Measurements from ENCODE around the gene SLC28A1.

The SLC28A1 gene, protein sequence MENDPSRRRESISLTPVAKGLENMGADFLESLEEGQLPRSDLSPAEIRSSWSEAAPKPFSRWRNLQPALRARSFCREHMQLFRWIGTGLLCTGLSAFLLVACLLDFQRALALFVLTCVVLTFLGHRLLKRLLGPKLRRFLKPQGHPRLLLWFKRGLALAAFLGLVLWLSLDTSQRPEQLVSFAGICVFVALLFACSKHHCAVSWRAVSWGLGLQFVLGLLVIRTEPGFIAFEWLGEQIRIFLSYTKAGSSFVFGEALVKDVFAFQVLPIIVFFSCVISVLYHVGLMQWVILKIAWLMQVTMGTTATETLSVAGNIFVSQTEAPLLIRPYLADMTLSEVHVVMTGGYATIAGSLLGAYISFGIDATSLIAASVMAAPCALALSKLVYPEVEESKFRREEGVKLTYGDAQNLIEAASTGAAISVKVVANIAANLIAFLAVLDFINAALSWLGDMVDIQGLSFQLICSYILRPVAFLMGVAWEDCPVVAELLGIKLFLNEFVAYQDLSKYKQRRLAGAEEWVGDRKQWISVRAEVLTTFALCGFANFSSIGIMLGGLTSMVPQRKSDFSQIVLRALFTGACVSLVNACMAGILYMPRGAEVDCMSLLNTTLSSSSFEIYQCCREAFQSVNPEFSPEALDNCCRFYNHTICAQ

DNA sequence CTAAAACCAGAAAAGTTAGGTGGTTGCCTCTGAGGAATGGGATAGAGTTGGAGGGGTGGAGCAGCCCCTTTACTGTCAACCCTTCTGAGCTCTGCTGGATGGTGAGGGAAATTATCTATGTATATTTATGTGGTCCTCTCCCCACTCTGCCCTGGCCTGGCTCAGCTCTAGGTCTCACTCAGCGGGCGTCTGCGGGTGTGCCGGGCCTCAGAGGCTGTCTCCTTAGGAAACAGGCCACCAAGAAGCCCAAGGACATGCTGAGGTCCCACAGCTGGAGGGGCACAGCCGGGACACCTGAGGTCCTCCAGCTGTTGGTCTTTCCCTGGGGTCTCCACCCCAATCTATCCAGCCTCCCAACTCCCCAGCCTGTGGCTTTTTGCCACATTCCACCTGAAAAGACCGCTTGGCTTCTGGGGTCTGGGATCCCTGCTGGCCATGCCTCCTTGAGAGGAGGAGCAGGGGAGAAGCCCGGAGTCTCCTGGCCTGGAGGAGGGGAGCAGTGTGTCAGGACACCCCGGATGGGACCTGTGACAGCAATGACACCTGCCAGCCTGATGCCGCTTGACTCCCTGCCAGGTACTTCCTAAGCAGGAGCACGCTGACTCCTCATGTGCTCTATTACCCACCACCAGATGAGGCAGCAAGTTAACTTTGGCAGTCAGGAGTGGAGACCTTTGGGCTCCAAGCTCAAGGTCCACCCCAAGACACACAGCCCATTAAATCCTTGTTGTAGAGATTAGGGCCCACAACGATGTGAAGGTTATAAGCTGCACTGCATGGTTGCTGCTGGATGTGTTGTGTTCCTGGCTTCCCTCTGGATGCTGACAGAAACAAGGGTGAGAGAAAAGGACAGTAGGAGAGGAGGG is at the start of gene SLC28A1:
SLC28A1 (plus strand) TSS at position 747 of the 866 bp plus-strand sequence. CDS start 3,099 bp downstream, outside the sequence.
- no peak for DNase-seq

DNA sequence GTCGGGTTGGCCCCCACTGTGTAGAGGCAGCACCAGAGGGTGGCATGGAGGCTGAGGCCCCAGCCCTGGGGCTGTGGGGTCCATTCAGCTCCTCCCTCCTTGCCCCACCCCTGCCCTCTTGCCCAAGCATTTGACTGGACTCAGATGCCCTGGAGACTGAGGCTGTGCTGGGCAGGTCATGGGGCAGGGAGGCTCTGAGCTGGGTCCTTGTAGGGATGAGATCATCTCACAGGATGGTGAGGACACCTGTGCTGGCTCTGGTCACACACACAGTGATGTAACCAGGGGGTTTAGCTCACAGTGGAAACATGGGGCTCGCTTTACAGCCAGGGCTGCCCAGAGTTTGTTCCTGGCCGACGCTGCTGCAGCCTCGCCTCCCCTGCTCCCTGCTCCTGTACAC is 49.5 kb upstream of the SLC28A1 start:
- DNase-seq: no peak

DNA sequence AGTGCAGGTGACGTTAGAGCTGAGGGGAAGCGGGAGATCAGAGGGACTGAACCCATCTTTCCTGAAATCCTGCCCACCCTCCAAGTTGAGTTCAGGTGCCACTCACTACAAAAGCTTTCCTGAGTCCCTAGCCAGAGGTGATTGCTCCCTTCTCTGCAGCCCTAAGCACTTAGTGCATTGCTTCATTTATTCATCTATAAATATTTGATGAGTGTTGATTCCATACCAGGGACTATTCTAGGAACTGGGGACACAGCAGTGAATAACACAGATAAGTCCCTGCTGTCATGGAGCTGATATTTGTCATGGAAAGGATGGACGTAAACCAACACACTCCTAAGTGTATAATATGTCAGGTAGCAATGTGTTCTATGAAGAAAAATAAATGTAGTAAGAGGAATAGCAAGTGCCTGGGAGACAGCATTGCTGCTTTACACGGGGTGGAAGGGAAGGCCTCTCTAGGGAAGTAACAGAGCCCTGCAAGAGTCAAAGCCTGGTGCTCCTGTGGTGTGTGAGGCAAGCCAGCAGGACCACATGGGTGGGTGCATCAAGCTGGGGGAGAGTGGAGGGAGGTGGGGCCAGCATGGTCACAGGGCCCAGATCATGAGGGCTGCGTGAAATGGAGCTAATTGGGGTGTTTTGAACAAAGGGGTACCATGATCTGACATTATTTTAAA is 48.7 kb upstream of the SLC28A1 start:
- no peak for DNase-seq

DNA sequence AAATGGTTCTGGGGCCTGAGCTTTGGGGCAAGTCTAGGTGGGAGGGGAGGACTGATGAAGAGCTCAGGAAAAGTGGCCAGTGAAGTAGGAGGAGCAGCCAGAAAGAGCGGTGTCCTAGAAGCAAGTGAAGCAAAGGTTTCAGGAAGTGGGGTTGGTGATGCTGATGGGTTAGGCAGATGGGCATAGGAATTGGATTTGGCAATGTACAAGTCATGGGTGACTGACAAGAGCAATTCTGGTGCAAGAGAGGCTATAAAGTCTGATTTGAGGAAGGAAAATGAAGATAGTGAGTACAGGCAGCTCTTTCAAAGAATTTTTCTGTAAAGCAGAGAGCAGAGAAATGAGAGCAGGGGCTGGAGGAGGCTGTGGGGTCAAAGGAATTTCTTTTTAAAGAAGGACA is 47.6 kb upstream of the SLC28A1 start:
- no peak for DNase-seq

DNA sequence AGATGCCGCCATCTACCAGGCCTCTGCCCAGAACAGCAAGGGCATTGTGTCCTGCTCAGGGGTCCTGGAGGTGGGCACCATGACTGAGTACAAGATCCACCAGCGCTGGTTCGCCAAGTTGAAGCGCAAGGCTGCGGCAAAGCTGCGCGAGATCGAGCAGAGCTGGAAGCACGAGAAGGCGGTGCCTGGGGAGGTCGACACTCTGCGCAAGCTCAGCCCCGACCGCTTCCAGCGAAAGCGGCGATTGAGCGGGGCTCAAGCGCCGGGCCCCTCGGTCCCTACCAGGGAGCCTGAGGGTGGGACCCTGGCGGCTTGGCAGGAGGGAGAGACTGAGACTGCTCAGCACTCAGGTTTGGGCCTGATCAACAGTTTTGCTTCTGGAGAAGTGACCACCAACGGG is 44.7 kb upstream of the SLC28A1 start:
- DNase-seq: no peak

DNA sequence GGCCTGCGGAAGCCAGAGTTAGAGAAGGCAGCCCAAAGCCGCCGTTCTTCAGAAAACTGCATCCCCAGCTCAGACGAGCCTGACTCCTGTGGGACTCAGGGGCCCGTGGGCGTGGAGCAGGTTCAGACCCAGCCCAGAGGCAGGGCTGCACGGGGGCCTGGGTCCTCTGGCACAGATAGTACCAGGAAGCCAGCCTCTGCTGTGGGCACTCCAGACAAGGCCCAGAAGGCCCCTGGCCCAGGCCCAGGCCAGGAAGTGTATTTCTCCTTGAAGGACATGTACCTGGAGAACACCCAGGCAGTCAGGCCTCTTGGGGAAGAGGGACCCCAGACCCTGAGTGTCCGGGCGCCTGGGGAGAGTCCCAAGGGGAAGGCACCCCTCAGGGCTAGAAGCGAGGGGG is 44.2 kb upstream of the SLC28A1 start:
- no peak for DNase-seq

DNA sequence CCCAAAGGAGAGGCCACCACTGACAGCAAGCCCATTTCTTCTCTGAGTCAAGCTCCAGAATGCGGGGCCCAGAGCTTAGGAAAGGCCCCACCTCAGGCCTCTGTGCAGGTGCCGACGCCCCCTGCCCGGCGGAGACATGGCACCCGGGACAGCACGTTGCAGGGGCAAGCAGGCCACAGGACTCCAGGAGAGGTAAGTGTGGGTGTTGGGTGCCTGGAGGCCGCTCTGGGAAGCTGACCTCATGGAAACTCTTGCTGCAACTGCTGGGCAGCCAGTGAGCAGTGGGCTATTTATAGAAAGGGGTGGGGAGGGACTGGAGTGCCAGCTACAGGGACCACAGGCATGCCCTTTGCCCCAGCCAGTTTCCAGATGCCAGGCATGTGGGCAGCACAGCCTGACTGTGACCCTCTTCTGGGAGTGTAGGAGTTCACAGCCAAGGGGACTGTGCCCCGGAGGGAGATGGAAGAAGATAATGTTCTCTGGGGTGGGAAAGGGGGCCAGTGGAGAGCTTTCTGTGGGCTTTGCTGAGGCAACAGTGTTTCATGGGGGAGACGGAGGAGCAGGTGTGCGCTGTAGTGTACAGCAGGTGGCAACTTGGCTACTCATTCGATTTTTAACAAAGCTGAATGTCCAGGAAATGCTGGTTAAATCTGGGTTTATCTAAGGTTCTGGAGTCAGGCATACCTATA is 43.6 kb upstream of the SLC28A1 start:
- DNase-seq: peak; percentile 14

DNA sequence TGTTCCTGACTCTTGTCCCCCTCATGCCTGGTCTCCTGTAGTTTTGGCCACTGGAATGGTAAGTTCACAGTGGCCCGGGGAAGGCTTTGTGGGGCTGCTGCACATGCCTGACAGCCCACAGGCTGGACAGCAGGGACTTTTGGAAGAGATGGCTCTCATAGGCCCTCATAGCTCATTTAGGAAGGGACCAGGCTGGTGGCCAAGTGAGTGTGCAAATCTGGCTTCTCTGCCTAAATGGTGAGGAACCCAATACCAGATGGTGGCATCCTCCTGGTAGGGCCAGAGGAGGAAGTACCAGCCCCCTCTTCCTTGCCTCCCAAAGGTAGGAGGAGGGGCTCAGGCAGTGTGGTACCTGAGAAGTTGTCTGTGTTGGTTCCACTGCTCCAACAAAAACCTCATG is 41.7 kb upstream of the SLC28A1 start:
- DNase-seq: no peak

DNA sequence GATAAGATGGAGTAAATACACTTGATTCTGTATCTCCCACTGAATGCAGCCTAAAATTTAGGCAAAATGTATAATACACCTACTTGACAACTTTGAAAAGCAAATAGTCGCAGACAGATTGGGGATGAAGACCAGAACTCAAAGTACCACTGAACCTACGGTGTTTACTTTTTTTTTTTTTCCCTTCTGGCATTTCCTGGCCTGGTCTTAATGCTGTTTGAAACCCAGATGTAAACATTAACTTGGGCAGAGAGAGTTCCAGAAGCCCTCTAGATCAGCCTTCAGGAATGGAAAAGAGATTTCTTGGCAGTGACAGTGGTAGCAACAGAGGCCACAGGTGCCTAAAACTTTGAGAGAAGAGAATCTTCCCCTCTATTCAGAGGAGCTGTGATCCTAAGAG is 39.5 kb upstream of the SLC28A1 start:
- DNase-seq: no peak

DNA sequence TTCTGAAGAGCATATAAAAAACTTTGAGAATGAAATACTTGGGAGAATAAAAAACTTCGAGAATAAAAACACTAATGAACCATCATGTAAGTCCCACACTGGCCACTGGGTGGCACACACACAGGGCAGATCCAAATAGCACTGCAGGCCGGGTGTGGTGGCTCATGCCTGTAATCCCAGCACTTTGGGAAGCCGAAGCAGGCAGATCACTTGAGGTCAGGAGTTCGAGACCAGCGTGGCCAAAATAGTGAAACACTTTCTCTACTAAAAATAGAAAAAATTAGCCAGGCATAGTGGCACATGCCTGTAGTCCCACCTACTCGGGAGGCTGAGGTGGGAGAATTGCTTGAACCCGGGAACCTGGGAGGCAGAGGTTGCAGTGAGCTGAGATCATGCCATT is 38.8 kb upstream of the SLC28A1 start:
- DNase-seq: peak; percentile 62

DNA sequence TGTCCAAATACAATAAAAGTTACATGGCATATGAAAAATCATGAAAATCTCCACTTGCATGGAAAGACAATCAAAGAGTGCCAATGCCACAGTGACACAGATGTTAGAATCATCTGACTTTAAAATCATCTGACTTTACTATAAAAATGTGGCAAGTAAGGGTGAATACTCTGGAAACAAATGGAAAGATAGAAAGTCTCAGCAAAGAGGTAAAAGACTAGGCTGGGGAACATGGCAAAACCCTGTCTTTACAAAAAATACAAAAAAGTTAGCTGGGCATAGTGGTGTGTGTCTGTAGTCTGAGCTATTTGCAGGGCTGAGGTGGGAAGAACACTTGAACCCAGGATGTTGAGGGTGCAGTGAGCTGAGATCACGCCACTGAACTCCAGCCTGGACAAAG is 38.2 kb upstream of the SLC28A1 start:
- DNase-seq: no peak

DNA sequence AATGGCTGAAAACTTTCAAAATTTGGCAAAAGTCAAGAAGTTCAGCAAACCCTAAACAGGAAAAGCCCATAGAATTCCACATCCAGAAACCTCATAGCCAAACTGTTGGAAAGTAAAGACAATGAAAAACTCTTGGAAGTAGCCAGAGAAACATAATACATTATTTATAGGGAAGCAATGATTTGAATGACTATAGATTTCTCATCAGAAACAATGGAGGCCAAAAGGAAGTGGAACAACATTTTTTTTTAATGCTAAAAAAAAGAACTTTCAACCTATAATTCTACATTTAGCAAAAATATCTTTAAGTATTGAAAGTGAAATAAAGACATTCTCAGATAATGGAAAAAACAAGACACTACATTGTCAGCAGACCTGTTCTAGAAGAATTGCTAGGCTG is 37.1 kb upstream of the SLC28A1 start:
- DNase-seq: no peak

DNA sequence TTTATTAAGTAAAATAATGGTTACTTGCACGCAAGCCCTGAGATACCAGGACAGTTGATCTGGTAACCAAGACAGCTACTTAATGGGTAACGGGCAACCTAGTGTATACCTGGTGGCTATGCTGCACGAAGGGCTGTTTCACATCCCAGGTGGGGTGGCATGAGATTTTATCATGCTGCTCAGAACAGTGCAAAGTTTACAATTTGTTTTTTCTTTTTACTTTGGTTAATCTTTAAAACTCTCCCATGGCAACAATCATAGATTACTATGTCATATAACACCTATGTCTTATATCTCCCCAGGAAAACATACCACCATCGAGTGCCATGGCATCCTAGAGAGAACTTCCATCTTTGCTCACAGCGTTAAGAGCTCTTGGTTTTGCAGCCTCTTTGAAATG is 32.2 kb upstream of the SLC28A1 start:
- no peak for DNase-seq

DNA sequence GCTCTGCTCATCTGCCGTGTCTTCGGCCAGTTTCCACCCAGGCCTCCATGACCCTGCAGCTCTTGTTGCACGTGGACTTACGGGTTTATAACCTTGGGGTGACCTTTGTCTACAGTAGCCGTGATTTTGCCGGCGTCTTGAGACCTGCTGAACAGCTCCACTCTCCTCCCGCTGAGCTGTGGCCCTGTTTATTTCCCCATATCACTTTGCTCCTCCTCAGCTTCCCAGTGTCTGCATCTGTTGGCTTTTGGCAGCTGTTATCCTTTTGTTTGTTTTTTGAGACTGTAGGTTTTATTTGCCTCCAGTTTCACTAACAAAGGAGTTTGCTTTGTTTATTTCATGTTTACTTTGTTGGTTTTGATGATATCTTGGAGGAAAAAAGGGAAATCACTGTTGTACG is 29.3 kb upstream of the SLC28A1 start:
- DNase-seq: no peak

DNA sequence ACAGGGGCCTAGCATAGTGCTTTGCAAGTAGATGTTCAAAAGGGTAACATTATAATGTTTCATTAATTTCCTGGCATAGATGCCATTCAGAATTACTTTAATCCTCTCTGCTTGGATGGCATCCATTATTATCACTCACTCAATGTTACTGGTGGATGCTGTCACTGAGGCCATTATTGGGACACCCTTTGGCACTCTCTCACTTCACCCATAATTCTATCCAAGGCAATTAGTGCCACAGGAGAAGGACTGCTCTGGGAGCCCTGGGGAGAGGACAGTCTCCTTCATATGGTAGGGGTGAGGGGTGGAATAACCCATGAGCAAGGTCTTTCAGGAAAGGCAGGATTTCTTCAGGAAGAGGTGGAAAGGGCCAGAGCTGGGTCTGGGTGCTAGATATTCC is 28.7 kb upstream of the SLC28A1 start:
- no peak for DNase-seq

DNA sequence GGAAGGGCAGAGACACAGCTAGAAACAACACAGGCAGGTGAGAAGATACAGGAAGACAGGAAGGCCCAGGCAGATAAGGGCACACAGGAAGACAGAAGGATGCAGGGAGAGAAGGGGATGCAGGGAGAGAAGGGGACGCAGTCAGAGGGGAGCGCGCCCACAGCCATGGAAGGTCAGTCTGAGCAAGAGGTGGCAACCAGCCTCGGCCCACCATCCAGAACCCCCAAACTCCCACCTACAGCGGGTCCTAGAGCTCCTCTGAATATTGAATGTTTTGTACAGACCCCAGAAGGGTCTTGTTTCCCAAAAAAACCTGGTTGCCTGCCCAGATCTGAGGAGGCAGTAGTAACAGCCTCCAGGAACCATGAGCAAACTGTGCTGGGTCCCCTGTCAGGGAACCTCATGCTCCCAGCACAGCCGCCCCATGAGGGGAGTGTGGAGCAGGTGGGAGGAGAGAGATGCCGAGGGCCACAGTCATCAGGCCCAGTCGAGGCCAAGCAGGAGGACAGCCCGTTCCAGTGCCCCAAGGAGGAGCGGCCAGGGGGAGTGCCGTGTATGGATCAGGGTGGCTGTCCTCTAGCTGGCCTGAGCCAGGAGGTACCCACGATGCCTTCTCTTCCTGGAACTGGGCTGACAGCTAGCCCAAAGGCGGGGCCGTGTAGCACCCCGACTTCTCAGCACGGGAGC is 27.6 kb upstream of the SLC28A1 start:
- DNase-seq: no peak

DNA sequence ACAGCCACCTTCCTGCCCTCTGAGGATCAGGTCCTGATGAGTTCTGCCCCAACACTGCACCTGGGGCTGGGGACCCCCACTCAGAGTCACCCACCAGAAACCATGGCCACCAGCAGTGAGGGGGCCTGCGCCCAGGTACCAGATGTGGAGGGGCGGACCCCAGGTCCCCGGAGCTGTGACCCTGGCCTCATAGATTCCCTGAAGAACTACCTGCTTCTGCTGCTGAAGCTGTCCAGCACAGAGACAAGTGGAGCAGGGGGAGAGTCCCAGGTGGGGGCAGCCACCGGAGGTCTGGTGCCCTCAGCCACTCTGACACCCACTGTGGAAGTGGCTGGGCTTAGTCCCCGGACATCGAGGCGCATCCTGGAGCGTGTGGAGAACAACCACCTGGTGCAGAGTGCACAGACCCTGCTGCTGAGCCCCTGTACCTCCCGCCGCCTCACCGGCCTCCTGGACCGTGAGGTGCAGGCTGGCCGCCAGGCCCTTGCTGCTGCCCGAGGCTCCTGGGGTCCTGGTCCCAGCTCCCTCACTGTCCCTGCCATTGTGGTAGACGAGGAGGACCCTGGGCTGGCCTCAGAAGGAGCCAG is 27.0 kb upstream of the SLC28A1 start:
- DNase-seq: no peak

DNA sequence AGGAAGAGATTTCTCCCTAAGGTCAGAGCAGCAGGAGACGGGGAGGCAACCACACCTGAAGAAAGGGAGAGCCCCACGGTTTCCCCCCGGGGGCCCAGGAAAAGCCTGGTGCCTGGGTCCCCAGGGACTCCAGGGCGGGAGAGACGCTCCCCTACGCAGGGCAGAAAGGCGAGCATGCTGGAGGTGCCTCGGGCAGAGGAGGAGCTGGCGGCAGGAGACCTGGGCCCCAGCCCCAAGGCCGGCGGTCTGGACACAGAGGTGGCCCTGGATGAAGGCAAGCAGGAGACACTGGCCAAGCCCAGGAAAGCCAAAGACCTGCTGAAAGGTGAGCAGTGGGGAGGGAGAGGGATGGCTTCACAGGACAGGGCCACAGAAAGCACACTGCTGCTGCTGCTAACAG is 26.2 kb upstream of the SLC28A1 start:
- no peak for DNase-seq

DNA sequence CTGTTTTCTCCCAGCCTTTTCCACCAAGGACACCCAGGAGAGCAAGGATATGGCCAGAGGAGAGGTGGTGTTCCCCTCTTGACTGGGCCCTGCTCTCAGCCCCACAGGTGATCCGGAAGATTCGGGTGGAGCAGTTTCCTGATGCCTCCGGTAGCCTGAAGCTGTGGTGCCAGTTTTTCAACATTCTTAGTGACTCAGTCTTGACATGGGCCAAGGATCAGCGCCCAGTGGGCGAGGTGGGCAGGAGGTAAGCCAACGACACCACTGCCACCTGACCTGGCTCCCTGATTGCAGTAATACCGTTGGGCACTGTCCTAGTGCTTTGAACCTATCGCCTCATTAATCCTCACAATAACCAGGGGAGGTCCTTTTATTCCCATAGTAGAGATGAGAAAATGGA is 25.3 kb upstream of the SLC28A1 start:
- no peak for DNase-seq

DNA sequence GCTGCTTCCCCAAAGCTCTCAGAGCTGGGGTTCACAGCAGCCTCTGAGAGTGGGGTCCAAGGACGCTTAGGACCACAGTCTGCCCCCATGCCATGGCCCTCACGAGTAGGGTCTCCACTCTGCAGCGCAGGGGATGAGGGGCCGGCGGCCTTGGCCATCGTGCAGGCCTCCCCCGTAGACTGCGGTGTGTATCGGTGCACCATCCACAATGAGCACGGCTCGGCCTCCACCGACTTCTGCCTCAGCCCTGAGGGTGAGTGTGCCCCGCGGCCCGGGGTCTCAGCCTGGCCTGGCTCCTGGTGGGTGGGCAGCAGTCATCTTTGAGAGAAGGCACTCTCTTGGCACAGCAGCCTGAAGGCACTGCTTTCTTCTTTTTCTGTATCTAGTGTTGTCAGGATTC is 24.8 kb upstream of the SLC28A1 start:
- DNase-seq: no peak

DNA sequence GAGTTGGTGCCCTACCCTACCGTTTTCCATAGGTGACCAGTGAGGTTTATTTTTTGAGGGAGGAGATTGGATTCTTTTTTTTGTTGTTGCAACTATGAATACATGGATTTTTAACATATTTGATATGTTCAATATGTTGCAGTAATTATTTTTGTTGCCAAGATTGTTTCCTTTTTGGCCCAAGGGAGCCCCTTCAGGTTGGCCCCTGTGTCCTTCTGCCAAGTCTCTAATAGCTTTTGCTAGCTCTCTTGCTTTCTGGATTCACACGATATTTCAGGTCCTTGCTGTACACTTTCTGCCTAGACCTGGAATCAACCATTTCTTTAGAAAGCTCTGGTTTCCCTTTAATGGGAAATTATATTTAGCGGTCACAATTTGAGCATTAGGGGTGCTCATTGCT is 22.7 kb upstream of the SLC28A1 start:
- DNase-seq: no peak
